GM10266 (cell line): ENCODE results near the gene ZKSCAN1.
"Not testable (repeated sequence)": the region's sequence is repeated elsewhere in the genome, so short reads cannot be mapped to it uniquely, and the experiment has no call there.

Experiments
- DNase-seq: peaks from one replicate; pipeline ENCODE4 v3.0.0; 2012; ENCODE audit errors: extremely low spot score
- TF ChIP-seq, protein P1 (sequence below): IDR thresholded peaks from 2 replicates; pipeline ENCODE4 v1.5.1; 2012; ENCODE audit warnings: mild to moderate bottlenecking, low read depth; ENCODE audit not compliant: control insufficient read depth, insufficient read depth; ENCODE audit errors: missing control alignments

Gene ZKSCAN1

DNA sequence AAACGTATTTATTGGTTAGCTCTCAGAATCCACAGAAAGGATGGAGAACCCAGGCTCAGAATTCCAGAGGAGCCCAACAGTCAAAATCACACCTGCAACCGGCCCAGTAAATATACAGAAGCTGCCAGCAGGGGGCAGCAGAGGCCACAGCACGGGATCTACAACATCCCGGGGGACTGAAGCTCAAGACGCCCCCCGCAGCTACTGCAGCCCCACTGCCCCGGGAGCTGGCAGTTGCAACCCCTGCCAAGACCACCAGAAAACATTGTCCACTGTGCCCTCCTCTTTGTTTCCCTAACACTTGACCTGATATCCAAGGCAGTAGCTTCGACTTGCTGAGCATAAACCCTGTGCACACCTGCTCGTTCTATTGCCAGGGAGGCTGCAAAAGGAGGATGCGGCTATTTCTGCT is 35.6 kb upstream of the ZKSCAN1 start:
- DNase-seq: not testable (repeated sequence)
- TF ChIP-seq, protein P1, sequence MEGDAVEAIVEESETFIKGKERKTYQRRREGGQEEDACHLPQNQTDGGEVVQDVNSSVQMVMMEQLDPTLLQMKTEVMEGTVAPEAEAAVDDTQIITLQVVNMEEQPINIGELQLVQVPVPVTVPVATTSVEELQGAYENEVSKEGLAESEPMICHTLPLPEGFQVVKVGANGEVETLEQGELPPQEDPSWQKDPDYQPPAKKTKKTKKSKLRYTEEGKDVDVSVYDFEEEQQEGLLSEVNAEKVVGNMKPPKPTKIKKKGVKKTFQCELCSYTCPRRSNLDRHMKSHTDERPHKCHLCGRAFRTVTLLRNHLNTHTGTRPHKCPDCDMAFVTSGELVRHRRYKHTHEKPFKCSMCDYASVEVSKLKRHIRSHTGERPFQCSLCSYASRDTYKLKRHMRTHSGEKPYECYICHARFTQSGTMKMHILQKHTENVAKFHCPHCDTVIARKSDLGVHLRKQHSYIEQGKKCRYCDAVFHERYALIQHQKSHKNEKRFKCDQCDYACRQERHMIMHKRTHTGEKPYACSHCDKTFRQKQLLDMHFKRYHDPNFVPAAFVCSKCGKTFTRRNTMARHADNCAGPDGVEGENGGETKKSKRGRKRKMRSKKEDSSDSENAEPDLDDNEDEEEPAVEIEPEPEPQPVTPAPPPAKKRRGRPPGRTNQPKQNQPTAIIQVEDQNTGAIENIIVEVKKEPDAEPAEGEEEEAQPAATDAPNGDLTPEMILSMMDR: peak; percentile 59

DNA sequence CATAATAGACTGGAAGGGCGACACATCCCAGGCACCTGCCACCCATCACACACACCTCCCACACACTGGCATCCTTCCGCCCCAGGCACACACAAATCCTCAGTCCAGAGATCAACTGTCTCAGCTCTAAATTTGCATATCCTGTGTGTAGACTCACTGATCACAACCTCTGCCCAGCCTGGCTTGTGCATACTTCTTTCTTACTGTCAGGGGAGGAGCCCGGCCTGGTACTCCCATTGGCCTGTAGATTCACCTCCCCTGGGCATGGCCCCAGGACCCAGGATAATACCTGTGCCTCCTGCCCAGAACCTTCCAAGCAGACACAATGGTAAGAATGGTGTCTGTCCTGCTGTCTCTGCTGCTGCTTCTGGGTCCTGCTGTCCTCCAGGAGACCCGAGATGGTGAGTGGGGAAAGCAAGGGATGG is 34.9 kb upstream of the ZKSCAN1 start:
- not testable (repeated sequence) for DNase-seq

DNA sequence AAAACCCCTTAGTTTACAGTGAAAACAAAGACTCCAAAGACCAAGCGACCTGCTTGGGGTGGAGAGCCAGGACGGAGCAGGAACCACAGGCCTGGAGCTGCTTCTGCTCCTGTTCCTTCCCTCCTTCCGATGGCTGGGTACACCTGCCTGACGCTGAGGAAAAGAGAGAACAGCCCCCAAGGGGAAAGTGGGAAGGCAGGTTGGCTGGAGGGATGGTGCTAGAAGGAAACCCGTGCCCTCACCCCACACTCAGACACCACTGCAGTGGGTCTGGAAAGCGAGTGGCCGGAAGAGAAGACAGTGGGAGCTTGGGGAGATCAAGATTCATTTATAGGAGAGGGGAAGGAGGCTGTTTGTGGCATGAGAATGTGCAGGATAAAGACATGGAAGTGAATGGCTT is 34.3 kb upstream of the ZKSCAN1 start:
- not testable (repeated sequence) for DNase-seq

DNA sequence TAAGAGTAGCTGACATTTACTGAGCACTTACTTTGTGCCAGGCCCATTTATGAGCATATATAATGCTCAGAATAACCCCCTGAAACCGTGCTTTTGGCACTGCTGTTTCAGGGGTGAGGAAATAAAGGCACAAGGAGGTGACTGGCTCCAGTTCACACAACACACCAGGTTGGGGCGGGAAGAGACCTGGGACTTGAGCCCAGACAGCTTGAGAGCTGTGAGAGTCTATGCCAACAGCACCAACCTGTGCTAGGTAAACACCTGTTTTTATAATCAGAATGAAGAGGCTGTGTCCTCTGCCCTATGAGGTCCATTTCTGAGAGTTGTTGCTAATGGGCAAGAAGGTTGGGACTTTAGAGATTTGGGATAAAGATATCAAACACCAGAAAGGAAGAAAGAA is 30.8 kb upstream of the ZKSCAN1 start:
- no peak for DNase-seq
- TF ChIP-seq, protein P1: no peak

DNA sequence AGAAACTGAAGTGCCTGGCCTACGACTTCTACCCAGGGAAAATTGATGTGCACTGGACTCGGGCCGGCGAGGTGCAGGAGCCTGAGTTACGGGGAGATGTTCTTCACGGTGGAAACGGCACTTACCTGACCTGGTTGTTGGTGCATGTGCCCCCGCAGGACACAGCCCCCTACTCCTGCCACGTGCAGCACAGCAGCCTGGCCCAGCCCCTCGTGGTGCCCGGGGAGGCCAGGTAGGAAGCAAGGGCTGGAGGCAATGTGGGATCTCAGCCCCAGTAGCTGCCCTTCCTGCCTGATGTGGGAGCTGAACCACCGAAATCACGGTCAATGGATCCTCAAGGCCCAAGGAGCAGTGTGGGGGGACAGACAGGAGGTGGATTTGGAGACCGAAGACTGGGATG is 28.1 kb upstream of the ZKSCAN1 start:
- DNase-seq: not testable (repeated sequence)

DNA sequence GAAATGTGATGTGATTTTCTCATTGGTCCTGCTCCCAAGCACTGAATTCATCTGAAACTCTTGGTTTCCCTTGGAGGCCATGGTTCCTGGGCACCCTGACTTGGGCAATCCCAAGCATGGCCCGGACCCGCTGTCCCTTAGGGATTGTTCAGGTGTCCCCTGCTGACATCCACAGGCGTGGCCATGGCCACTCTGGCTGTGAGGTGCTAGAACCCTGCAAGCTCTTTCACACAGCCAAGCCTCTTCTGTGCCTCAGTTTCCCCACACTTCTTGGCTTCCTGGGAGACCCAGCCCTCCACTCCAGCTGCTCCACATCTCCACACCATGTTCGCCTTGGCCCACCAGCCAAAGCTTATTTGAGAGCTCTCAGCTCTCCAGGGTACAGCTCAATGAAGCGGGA is 27.6 kb upstream of the ZKSCAN1 start:
- TF ChIP-seq, protein P1: no peak
- no peak for DNase-seq

DNA sequence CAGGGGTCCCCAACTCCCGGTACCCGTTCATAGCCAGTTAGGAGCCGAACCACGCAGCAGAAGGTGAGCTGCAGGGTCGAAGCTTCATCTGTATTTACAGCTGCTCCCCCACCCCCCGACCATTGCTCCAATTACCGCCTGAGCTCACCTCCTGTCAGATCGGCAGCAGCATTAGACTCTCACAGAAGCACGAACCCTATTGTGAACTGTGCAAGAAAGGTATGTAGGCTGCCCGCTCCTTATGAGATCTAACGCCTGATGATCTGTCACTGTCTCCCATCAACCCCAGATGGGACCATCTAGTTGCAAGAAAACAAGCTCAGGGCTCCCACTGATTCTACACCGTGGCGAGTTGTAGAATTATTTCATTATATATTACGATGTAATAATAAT is 24.9 kb upstream of the ZKSCAN1 start:
- no peak for DNase-seq

DNA sequence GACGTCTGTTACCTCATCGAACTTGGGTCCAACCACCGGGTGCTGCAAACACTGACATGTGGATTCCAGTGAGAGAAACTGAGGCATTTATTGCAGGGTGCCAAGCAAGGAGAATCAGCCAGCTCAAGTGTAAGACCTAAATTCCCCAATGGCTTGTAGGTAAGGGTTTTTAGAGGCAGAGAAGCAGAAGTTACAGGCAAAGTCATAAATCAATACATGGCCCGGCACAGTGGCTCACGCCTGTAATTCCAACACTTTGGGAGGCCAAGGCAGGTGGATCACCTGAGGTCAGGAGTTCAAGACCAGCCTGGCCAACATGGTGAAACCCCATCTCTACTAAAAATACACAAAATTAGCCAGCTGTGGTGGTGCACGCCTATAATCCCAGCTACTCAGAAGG is 23.9 kb upstream of the ZKSCAN1 start:
- DNase-seq: not testable (repeated sequence)

More for the DNA sequence above, 24.9 kb upstream of the ZKSCAN1 start:
- TF ChIP-seq, protein P1: no peak

DNA sequence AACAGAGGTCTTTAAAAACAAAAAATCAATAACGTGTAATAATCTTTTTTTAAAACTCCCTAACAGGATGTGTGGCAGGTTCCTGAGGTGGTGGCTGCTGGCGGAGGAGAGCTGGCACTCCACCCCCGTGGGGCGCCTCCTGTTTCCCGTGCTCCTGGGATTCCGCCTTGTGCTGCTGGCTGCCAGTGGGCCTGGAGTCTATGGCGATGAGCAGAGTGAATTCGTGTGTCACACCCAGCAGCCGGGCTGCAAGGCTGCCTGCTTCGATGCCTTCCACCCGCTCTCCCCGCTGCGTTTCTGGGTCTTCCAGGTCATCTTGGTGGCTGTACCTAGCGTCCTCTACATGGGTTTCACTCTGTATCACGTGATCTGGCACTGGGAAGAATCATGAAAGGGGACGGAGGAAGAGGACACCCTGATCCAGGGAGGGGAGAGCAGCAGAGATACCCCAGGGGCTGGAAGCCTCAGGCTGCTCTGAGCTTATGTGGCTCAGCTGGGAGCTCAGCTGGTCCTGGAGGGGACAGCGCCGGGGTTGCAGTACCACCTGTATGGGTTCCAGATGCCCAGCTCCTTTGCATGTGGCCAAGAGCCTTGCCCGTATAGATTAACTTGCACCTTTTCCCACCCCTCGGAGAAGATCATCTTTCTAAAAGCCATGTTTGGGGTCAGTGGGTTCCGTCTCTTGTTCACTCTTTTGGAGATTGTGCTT is 22.9 kb upstream of the ZKSCAN1 start:
- no peak for DNase-seq
- TF ChIP-seq, protein P1: no peak
